SK-N-SH (cell line): ENCODE data around the gene HAUS5.

ENCODE experiments used
- EP300 ChIP-seq, 2 experiments: IDR thresholded peaks; 2 replicates each; pipeline versions ENCODE4 v1.4.0 to v1.6.1; 2012; ENCODE audit warnings: borderline replicate concordance in 1 of 2, low read depth in 1 of 2, low read length in 1 of 2
- EZH2phosphoT487 ChIP-seq: fragments of 200-600 bp; sonication (generic); IDR thresholded peaks from 2 replicates; pipeline ENCODE4 v1.6.1; 2017; ENCODE audit warnings: low read depth, mixed run types, mild to moderate bottlenecking, antibody characterized with exemption, moderate library complexity, borderline replicate concordance
- MEF2A ChIP-seq: IDR thresholded peaks from 2 replicates; pipeline ENCODE4 v1.4.0; 2012; ENCODE audit warnings: low read depth, borderline replicate concordance
- POLR2AphosphoS5 ChIP-seq: IDR thresholded peaks from 2 replicates; pipeline ENCODE4 v1.6.1; 2012; ENCODE audit warnings: low read depth, low read length
- RCOR1 ChIP-seq: fragments of 150-350 bp; IDR thresholded peaks from 2 replicates; pipeline ENCODE4 v1.6.1; 2017; ENCODE audit warnings: antibody characterized with exemption, low read length
- RFX5 ChIP-seq: IDR thresholded peaks from 2 replicates; pipeline ENCODE4 v1.6.1; 2012; ENCODE audit warnings: mild to moderate bottlenecking, improper control_type of control experiment, low read length
- SIN3A ChIP-seq: IDR thresholded peaks from 2 replicates; pipeline ENCODE4 v1.6.1; 2012; ENCODE audit warnings: low read depth, mild to moderate bottlenecking, low read length, moderate library complexity, borderline replicate concordance
- TAF1 ChIP-seq: IDR thresholded peaks from 2 replicates; pipeline ENCODE4 v1.6.1; 2012; ENCODE audit warnings: low read depth, mild to moderate bottlenecking, low read length, moderate library complexity, borderline replicate concordance
- USF2 ChIP-seq: fragments of 150-350 bp; IDR thresholded peaks from 2 replicates; pipeline ENCODE4 v1.6.1; 2017; ENCODE audit warnings: antibody characterized with exemption, low read length, low read depth, borderline replicate concordance
- ZBTB33 ChIP-seq: IDR thresholded peaks from 2 replicates; pipeline ENCODE4 v1.4.0; 2012; ENCODE audit warnings: low read depth, borderline replicate concordance
- TF ChIP-seq, protein P1 (sequence below): IDR thresholded peaks from 2 replicates; pipeline ENCODE4; 2012
- TF ChIP-seq, protein P2 (sequence below): IDR thresholded peaks from 2 replicates; pipeline ENCODE4 v1.6.1; 2012; ENCODE audit warnings: mild to moderate bottlenecking, low read depth, low read length, moderate library complexity
- TF ChIP-seq, protein P3 (sequence below): fragments of 200-600 bp; sonication (generic); IDR thresholded peaks from 2 replicates; pipeline ENCODE4 v1.6.1; 2017; ENCODE audit warnings: antibody characterized with exemption, mild to moderate bottlenecking, moderate library complexity

GRCh38 chr19:35645680-35646511, 33.4 kb downstream of the HAUS5 start:
- TF ChIP-seq EZH2phosphoT487 (no peak), TAF1 (no peak), EP300 (IDR thresholded peaks at IDR 0.05; ENCODE audit: borderline replicate concordance in 1 of 2, low read depth in 1 of 2, low read length in 1 of 2) (no peak), POLR2AphosphoS5 (no peak), ZBTB33 (no peak), RCOR1 (no peak), SIN3A (no peak), USF2 (no peak), MEF2A (no peak), RFX5 (no peak)
- TF ChIP-seq, protein P1, sequence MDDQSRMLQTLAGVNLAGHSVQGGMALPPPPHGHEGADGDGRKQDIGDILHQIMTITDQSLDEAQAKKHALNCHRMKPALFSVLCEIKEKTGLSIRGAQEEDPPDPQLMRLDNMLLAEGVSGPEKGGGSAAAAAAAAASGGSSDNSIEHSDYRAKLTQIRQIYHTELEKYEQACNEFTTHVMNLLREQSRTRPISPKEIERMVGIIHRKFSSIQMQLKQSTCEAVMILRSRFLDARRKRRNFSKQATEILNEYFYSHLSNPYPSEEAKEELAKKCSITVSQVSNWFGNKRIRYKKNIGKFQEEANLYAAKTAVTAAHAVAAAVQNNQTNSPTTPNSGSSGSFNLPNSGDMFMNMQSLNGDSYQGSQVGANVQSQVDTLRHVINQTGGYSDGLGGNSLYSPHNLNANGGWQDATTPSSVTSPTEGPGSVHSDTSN = no peak
- TF ChIP-seq, protein P2, sequence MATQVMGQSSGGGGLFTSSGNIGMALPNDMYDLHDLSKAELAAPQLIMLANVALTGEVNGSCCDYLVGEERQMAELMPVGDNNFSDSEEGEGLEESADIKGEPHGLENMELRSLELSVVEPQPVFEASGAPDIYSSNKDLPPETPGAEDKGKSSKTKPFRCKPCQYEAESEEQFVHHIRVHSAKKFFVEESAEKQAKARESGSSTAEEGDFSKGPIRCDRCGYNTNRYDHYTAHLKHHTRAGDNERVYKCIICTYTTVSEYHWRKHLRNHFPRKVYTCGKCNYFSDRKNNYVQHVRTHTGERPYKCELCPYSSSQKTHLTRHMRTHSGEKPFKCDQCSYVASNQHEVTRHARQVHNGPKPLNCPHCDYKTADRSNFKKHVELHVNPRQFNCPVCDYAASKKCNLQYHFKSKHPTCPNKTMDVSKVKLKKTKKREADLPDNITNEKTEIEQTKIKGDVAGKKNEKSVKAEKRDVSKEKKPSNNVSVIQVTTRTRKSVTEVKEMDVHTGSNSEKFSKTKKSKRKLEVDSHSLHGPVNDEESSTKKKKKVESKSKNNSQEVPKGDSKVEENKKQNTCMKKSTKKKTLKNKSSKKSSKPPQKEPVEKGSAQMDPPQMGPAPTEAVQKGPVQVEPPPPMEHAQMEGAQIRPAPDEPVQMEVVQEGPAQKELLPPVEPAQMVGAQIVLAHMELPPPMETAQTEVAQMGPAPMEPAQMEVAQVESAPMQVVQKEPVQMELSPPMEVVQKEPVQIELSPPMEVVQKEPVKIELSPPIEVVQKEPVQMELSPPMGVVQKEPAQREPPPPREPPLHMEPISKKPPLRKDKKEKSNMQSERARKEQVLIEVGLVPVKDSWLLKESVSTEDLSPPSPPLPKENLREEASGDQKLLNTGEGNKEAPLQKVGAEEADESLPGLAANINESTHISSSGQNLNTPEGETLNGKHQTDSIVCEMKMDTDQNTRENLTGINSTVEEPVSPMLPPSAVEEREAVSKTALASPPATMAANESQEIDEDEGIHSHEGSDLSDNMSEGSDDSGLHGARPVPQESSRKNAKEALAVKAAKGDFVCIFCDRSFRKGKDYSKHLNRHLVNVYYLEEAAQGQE = no peak
- TF ChIP-seq, protein P3, sequence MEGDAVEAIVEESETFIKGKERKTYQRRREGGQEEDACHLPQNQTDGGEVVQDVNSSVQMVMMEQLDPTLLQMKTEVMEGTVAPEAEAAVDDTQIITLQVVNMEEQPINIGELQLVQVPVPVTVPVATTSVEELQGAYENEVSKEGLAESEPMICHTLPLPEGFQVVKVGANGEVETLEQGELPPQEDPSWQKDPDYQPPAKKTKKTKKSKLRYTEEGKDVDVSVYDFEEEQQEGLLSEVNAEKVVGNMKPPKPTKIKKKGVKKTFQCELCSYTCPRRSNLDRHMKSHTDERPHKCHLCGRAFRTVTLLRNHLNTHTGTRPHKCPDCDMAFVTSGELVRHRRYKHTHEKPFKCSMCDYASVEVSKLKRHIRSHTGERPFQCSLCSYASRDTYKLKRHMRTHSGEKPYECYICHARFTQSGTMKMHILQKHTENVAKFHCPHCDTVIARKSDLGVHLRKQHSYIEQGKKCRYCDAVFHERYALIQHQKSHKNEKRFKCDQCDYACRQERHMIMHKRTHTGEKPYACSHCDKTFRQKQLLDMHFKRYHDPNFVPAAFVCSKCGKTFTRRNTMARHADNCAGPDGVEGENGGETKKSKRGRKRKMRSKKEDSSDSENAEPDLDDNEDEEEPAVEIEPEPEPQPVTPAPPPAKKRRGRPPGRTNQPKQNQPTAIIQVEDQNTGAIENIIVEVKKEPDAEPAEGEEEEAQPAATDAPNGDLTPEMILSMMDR = no peak
